HCT116 (cell line): ENCODE data around the gene NLRC4. TPM values are rescaled to one million over a fixed set of nuclear protein-coding genes. Genes with fewer than 3 reads are reported as not detected.

ENCODE experiments used
- ATAC-seq: fragments of 200-7000 bp; cut with Tn5 transposase; 2 replicates; pipeline ENCODE4 v1.9.1; 2020; ENCODE audit warnings: mild to moderate bottlenecking, moderate library complexity
- BruUV-seq: library from RNA; stranded (reverse); fragments of 400-500 nt; replicated peaks from 2 replicates; lab custom pipeline; 2021; lab: Mats Ljungman, UMichigan
- CTCF ChIA-PET: fragments of 300-600 bp; sonication (Branson Sonifier 250); formaldehyde crosslinking; loops from one replicate; lab custom pipeline; 2021; ENCODE audit warnings: antibody characterized with exemption; lab: Charles Lee
- POLR2A ChIA-PET: fragments of 300-600, 350-600 bp; sonication (Branson Sonifier 250); formaldehyde crosslinking; loops from one replicate; lab custom pipeline; 2021; ENCODE audit warnings: antibody characterized with exemption; lab: Charles Lee
- RAD21 ChIA-PET, 2 experiments: fragments of 300-600 bp; sonication (Branson Sonifier 250); formaldehyde crosslinking; loops; one replicate each; lab custom pipeline; 2023; ENCODE audit warnings: low total read pairs in 2 of 2; ENCODE audit not compliant: uncharacterized antibody in 2 of 2, unreplicated experiment in 2 of 2, low non-redundant PET in 1 of 2; lab: Charles Lee
- DNase-seq: peaks from one replicate; pipeline ENCODE4 v3.0.0-alpha.2; 2010; ENCODE audit warnings: low read depth, low spot score
- H2AFZ ChIP-seq: fragments of 200-600 bp; shearing (Covaris generic), sonication (generic); 2 replicates; pipeline ENCODE4 v1.6.1; 2017; ENCODE audit warnings: low read depth, mixed run types, mixed read lengths, antibody characterized with exemption, low read length; ENCODE audit not compliant: poor library complexity, severe bottlenecking
- H3K27ac ChIP-seq: 2 replicates; pipeline ENCODE4 v1.5.1; 2012; ENCODE audit warnings: low read depth, low read length
- H3K27me3 ChIP-seq: fragments of 200-600 bp; sonication (generic); 2 replicates; pipeline ENCODE4 v1.6.1; 2016; ENCODE audit warnings: mixed run types, low read length, mixed read lengths; ENCODE audit not compliant: insufficient read depth
- H3K36me3 ChIP-seq, 2 experiments: fragments of 200-500 bp in 1 of 2; fragments of 200-600 bp in 1 of 2; sonication (Bioruptor generic) in 1 of 2; sonication (generic) in 1 of 2; 2 replicates each; pipeline versions ENCODE4 v1.5.1 to v1.6.1; 2014 to 2016; ENCODE audit warnings: low read length in 2 of 2, inconsistent platforms in 1 of 2, mixed read lengths in 1 of 2, mixed run types in 1 of 2; ENCODE audit not compliant: insufficient read depth in 2 of 2, control insufficient read depth in 1 of 2
- H3K4me1 ChIP-seq, 2 experiments: fragments of 200-600 bp in 1 of 2; sonication (generic) in 1 of 2; 2 replicates each; pipeline versions ENCODE4 v1.5.1 to v1.6.1; 2012 to 2017; ENCODE audit warnings: low read length in 2 of 2, inconsistent platforms in 1 of 2, mild to moderate bottlenecking in 1 of 2, mixed read lengths in 1 of 2, mixed run types in 1 of 2, moderate library complexity in 1 of 2; ENCODE audit not compliant: insufficient read depth in 2 of 2, control insufficient read depth in 1 of 2
- H3K4me2 ChIP-seq: fragments of 200-600 bp; sonication (generic); 2 replicates; pipeline ENCODE4 v1.6.1; 2017; ENCODE audit warnings: mixed run types, low read length, mixed read lengths
- H3K4me3 ChIP-seq, 2 experiments: fragments of 200-600 bp in 1 of 2; sonication (generic) in 1 of 2; replicated peaks in 1 of 2; 2 replicates each; pipeline ENCODE4 v1.5.1; 2011 to 2016; ENCODE audit warnings: low read length in 2 of 2, control low read depth in 1 of 2, low read depth in 1 of 2, mild to moderate bottlenecking in 1 of 2, mixed read lengths in 1 of 2, mixed run types in 1 of 2
- H3K79me2 ChIP-seq: fragments of 200-600 bp; sonication (generic); 2 replicates; pipeline ENCODE4 v1.6.1; 2017; ENCODE audit warnings: mild to moderate bottlenecking, mixed run types, low read length, moderate library complexity, mixed read lengths; ENCODE audit not compliant: insufficient read depth
- H3K9ac ChIP-seq: fragments of 200-600 bp; sonication (generic); 2 replicates; pipeline ENCODE4 v1.6.1; 2016; ENCODE audit warnings: low read length, mixed read lengths
- H3K9me2 ChIP-seq: fragments of 200-600 bp; sonication (generic), shearing (Covaris generic); 2 replicates; pipeline ENCODE4 v1.6.1; 2017; ENCODE audit warnings: mixed run types, mild to moderate bottlenecking, moderate library complexity; ENCODE audit not compliant: insufficient read depth
- H3K9me3 ChIP-seq, 2 experiments: fragments of 200-500 bp in 1 of 2; fragments of 200-600 bp in 1 of 2; sonication (Bioruptor generic) in 1 of 2; sonication (generic) in 1 of 2; 2 replicates each; pipeline ENCODE4 v1.6.1; 2014 to 2017; ENCODE audit warnings: low read length in 2 of 2, mixed read lengths in 2 of 2, inconsistent platforms in 1 of 2, low read depth in 1 of 2, mild to moderate bottlenecking in 1 of 2, mixed run types in 1 of 2, moderate library complexity in 1 of 2; ENCODE audit not compliant: control insufficient read depth in 1 of 2, insufficient read depth in 1 of 2
- H4K20me1 ChIP-seq: fragments of 200-600 bp; sonication (generic), shearing (Covaris generic); 2 replicates; pipeline ENCODE4 v1.6.1; 2017; ENCODE audit warnings: mixed run types, mild to moderate bottlenecking, moderate library complexity; ENCODE audit not compliant: insufficient read depth
- CBX3 ChIP-seq: IDR thresholded peaks from 2 replicates; pipeline ENCODE4 v1.6.1; 2012; ENCODE audit warnings: low read depth
- EZH2 ChIP-seq: fragments of 200-600 bp; sonication (generic); IDR thresholded peaks from 2 replicates; pipeline ENCODE4 v1.6.1; 2017; ENCODE audit warnings: antibody characterized with exemption, mixed run types
- FOSL1 ChIP-seq: IDR thresholded peaks from 2 replicates; pipeline ENCODE4 v1.6.1; 2012; ENCODE audit warnings: low read depth
- JUND ChIP-seq: IDR thresholded peaks from 2 replicates; pipeline ENCODE4 v1.6.1; 2012
- POLR2A ChIP-seq: IDR thresholded peaks from 2 replicates; pipeline ENCODE4 v1.7.0; 2011; ENCODE audit warnings: borderline replicate concordance; ENCODE audit not compliant: insufficient read depth, insufficient read length; ENCODE audit errors: extremely low read depth
- POLR2AphosphoS5 ChIP-seq: IDR thresholded peaks from 2 replicates; pipeline ENCODE4 v1.6.1; 2011; ENCODE audit warnings: mild to moderate bottlenecking, low read depth, low read length, moderate library complexity
- SP1 ChIP-seq: IDR thresholded peaks from 2 replicates; pipeline ENCODE4 v1.6.1; 2012; ENCODE audit warnings: low read depth
- SRF ChIP-seq: IDR thresholded peaks from 2 replicates; pipeline ENCODE4 v1.6.1; 2012; ENCODE audit warnings: low read depth
- TCF7L2 ChIP-seq: IDR thresholded peaks from 2 replicates; pipeline ENCODE4 v1.7.0; 2011; ENCODE audit warnings: borderline replicate concordance, inconsistent platforms; ENCODE audit not compliant: insufficient read depth, insufficient read length; ENCODE audit errors: extremely low read depth
- intact Hi-C: fragments of 100-400 bp; cut with micrococcal nuclease; formaldehyde crosslinking; loops from 2 replicates; pipeline ENCODE4 v1.10.0; 2022
- total RNA-seq: library from RNA; stranded (reverse); gene quantifications from one replicate; pipeline ENCODE4 v1.2.1, GENCODE V29; 2021; ENCODE audit not compliant: unreplicated experiment
- TF ChIP-seq, protein P1 (sequence below): IDR thresholded peaks from 2 replicates; pipeline ENCODE4 v1.6.1; 2012; ENCODE audit warnings: low read depth
- TF ChIP-seq, protein P2 (sequence below), 3 experiments: fragments of 200-600 bp in 1 of 3; sonication (generic) in 1 of 3; IDR thresholded peaks in 2 of 3; conservative IDR thresholded peaks in 1 of 3; 2 replicates each; pipeline ENCODE4 v1.5.1; 2012 to 2017; ENCODE audit warnings: low read depth in 2 of 3, low read length in 2 of 3, antibody characterized with exemption in 1 of 3, borderline replicate concordance in 1 of 3, control low read depth in 1 of 3, mild to moderate bottlenecking in 1 of 3, mixed read lengths in 1 of 3, mixed run types in 1 of 3, moderate library complexity in 1 of 3; ENCODE audit not compliant: insufficient read depth in 1 of 3
- TF ChIP-seq, protein P3 (sequence below): IDR thresholded peaks from 2 replicates; pipeline ENCODE4 v1.6.1; 2012

Gene NLRC4
- total RNA-seq, 1 experiment from 2014 or later: not detected

DNA sequence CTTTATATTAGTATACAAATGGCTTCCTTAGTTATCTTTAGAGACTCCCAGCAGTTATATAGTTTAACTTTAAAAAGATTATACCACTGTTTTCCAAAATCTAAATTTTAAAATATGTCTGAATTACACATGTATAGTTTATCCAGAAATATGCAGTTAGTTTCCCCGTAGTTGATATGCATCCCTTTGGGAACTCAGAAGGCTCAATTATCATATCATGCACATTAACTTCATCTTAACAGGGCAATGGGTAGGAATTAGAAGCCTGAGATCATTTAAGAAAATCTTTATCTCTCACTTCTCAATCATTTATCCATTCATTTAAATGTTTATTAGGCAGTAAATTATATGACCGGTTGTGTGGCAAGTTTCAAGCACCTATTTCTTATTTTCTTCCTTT, 27.2 kb downstream of the NLRC4 start:
- Histone ChIP-seq H3K27me3 (no peaks in the 10 kb centered on the region), H3K4me3 (no peak overlapping the region), H3K36me3 (no peaks in the 10 kb centered on the region)
- TF ChIP-seq, protein P1, sequence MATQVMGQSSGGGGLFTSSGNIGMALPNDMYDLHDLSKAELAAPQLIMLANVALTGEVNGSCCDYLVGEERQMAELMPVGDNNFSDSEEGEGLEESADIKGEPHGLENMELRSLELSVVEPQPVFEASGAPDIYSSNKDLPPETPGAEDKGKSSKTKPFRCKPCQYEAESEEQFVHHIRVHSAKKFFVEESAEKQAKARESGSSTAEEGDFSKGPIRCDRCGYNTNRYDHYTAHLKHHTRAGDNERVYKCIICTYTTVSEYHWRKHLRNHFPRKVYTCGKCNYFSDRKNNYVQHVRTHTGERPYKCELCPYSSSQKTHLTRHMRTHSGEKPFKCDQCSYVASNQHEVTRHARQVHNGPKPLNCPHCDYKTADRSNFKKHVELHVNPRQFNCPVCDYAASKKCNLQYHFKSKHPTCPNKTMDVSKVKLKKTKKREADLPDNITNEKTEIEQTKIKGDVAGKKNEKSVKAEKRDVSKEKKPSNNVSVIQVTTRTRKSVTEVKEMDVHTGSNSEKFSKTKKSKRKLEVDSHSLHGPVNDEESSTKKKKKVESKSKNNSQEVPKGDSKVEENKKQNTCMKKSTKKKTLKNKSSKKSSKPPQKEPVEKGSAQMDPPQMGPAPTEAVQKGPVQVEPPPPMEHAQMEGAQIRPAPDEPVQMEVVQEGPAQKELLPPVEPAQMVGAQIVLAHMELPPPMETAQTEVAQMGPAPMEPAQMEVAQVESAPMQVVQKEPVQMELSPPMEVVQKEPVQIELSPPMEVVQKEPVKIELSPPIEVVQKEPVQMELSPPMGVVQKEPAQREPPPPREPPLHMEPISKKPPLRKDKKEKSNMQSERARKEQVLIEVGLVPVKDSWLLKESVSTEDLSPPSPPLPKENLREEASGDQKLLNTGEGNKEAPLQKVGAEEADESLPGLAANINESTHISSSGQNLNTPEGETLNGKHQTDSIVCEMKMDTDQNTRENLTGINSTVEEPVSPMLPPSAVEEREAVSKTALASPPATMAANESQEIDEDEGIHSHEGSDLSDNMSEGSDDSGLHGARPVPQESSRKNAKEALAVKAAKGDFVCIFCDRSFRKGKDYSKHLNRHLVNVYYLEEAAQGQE: no peak
- TF ChIP-seq JUND: no peak
- TF ChIP-seq FOSL1: no peak
- TF ChIP-seq SRF: no peak
- no peak for TF ChIP-seq SP1
- TF ChIP-seq TCF7L2: no peak
- no peak for TF ChIP-seq CBX3
- TF ChIP-seq, protein P2, sequence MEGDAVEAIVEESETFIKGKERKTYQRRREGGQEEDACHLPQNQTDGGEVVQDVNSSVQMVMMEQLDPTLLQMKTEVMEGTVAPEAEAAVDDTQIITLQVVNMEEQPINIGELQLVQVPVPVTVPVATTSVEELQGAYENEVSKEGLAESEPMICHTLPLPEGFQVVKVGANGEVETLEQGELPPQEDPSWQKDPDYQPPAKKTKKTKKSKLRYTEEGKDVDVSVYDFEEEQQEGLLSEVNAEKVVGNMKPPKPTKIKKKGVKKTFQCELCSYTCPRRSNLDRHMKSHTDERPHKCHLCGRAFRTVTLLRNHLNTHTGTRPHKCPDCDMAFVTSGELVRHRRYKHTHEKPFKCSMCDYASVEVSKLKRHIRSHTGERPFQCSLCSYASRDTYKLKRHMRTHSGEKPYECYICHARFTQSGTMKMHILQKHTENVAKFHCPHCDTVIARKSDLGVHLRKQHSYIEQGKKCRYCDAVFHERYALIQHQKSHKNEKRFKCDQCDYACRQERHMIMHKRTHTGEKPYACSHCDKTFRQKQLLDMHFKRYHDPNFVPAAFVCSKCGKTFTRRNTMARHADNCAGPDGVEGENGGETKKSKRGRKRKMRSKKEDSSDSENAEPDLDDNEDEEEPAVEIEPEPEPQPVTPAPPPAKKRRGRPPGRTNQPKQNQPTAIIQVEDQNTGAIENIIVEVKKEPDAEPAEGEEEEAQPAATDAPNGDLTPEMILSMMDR (IDR thresholded peaks at IDR 0.05 in 2 of 3, conservative IDR thresholded peaks at IDR 0.05 in 1 of 3; ENCODE audit: borderline replicate concordance in 1 of 3, insufficient read depth in 1 of 3, low read depth in 2 of 3, low read length in 2 of 3): no peak
- no peak for TF ChIP-seq POLR2AphosphoS5
- TF ChIP-seq, protein P3, sequence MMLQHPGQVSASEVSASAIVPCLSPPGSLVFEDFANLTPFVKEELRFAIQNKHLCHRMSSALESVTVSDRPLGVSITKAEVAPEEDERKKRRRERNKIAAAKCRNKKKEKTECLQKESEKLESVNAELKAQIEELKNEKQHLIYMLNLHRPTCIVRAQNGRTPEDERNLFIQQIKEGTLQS: no peak
- no peak for TF ChIP-seq POLR2A
- no peak for TF ChIP-seq EZH2
- TF ChIP-seq, all 23 proteins: peak for 0
- ATAC-seq (no peak), DNase-seq (no peak)
- Histone ChIP-seq H3K4me1 (no peaks in the 10 kb centered on the region), H2AFZ (no peak overlapping the region), H4K20me1 (no peaks in the 10 kb centered on the region), H3K79me2 (no peaks in the 10 kb centered on the region), H3K9me2 (no peaks in the 10 kb centered on the region), H3K27ac (no peak overlapping the region), H3K9ac (no peak overlapping the region), H3K9me3 (no peaks in the 10 kb centered on the region), H3K4me2 (no peak overlapping the region)
- intact Hi-C loops: no loop called here
- POLR2A ChIA-PET: no interaction called here
- no TSS peak for BruUV-seq
- RAD21 ChIA-PET: no interaction called here
- CTCF ChIA-PET: no interaction called here
